Cortex of kidney (tissue), 1 donor: Measurements from ENCODE around the gene PPP1R9A.

Source experiments
- DNase-seq: peaks from one replicate; lab custom pipeline; 2025; lab: John Stamatoyannopoulos, UW

Gene PPP1R9A

GRCh38 chr7:95319570-95319969 lies 412.2 kb downstream of the PPP1R9A start:
- DNase-seq, result no peak

GRCh38 chr7:95320651-95321050 lies 413.3 kb downstream of the PPP1R9A start:
- no peak for DNase-seq

GRCh38 chr7:95321720-95322119 lies 414.3 kb downstream of the PPP1R9A start:
- no peak for DNase-seq

- DNase-seq, result no peak
These were observed 415.0 kb downstream of the PPP1R9A start for GRCh38 chr7:95322396-95322795.

- DNase-seq, result no peak
These were observed 415.5 kb downstream of the PPP1R9A start for GRCh38 chr7:95322854-95323253.

- no peak for DNase-seq
These were observed 416.2 kb downstream of the PPP1R9A start for GRCh38 chr7:95323410-95324129.

GRCh38 chr7:95324431-95324830 lies 417.0 kb downstream of the PPP1R9A start, which contains the start of gene PON1:
PON1 (minus strand) TSS chr7:95324532; CDS start chr7:95324475, 57 bp downstream.
- DNase-seq, result no peak

GRCh38 chr7:95327356-95327755 lies 420.0 kb downstream of the PPP1R9A start:
- DNase-seq, result no peak

GRCh38 chr7:95330204-95330960 lies 423.0 kb downstream of the PPP1R9A start:
- DNase-seq, result no peak

- DNase-seq, result no peak
These were observed 423.6 kb downstream of the PPP1R9A start for GRCh38 chr7:95330961-95331337.

GRCh38 chr7:95334447-95334846 lies 427.1 kb downstream of the PPP1R9A start:
- DNase-seq, result no peak

GRCh38 chr7:95335093-95335492 lies 427.7 kb downstream of the PPP1R9A start:
- DNase-seq, result no peak

- DNase-seq, result no peak
These were observed 431.4 kb downstream of the PPP1R9A start for GRCh38 chr7:95338832-95339231.

GRCh38 chr7:95340491-95340890 lies 433.1 kb downstream of the PPP1R9A start:
- DNase-seq, result no peak

GRCh38 chr7:95342029-95342428 lies 434.6 kb downstream of the PPP1R9A start:
- DNase-seq, result no peak

- DNase-seq, result no peak
These were observed 435.4 kb downstream of the PPP1R9A start for GRCh38 chr7:95342642-95343307.
